GM18870 (cell line): ENCODE results near the gene TMED6.
"Not testable (repeated sequence)": the region's sequence is repeated elsewhere in the genome, so short reads cannot be mapped to it uniquely, and the experiment has no call there.

Source experiments
- ATAC-seq: cut with Tn5 transposase; IDR thresholded peaks from one replicate; pipeline ENCODE4 v1.9.1; 2021; ENCODE audit warnings: moderate library complexity; ENCODE audit not compliant: unreplicated experiment

Gene TMED6

GRCh38 chr16:69306031-69306430, 45.6 kb downstream of the TMED6 start:
- ATAC-seq = no peak

GRCh38 chr16:69302301-69302700, 49.3 kb downstream of the TMED6 start:
- no peak for ATAC-seq

- no peak for ATAC-seq
Measured at GRCh38 chr16:69301861-69302260, 49.7 kb downstream of the TMED6 start.

GRCh38 chr16:69301187-69301586, 50.4 kb downstream of the TMED6 start:
- ATAC-seq = no peak

GRCh38 chr16:69298261-69298660, 53.3 kb downstream of the TMED6 start:
- no peak for ATAC-seq

- not testable (repeated sequence) for ATAC-seq
Measured at GRCh38 chr16:69296771-69297170, 54.8 kb downstream of the TMED6 start.

GRCh38 chr16:69294051-69294450, 57.5 kb downstream of the TMED6 start:
- ATAC-seq = no peak

GRCh38 chr16:69293401-69293800, 58.2 kb downstream of the TMED6 start:
- ATAC-seq = no peak
